Measurements from ENCODE around the gene ISCU.
"Not testable (repeated sequence)": the region's sequence is repeated elsewhere in the genome, so short reads cannot be mapped to it uniquely, and the experiment has no call there.

ISCU gene

GRCh38 chr12:108542320-108542719, 20.1 kb upstream of the ISCU start:
- DNase-seq = no peak

- no peak for DNase-seq
Observed at GRCh38 chr12:108543652-108544051, 18.7 kb upstream of the ISCU start.

GRCh38 chr12:108547686-108548085, 14.7 kb upstream of the ISCU start:
- DNase-seq = no peak

- no peak for DNase-seq
Observed at GRCh38 chr12:108548954-108549521, 13.4 kb upstream of the ISCU start.

GRCh38 chr12:108551535-108551934, 10.9 kb upstream of the ISCU start:
- no peak for DNase-seq

- DNase-seq = no peak
Observed at GRCh38 chr12:108553799-108554198, 8.6 kb upstream of the ISCU start.

- not testable (repeated sequence) for DNase-seq
Observed at GRCh38 chr12:108555383-108555782, 7.0 kb upstream of the ISCU start.

- DNase-seq = no peak
Observed at GRCh38 chr12:108559007-108559655, 3.3 kb upstream of the ISCU start.

- DNase-seq = no peak
Observed at GRCh38 chr12:108559748-108560147, 2.6 kb upstream of the ISCU start.

GRCh38 chr12:108560321-108560721, 2.1 kb upstream of the ISCU start:
- no peak for DNase-seq

GRCh38 chr12:108560752-108561719, 1.4 kb upstream of the ISCU start, which contains the start of gene SART3:
SART3 (minus strand) TSS chr12:108561173; CDS start chr12:108561154, 19 bp downstream.
- peak in 50 of 51 donors; percentile 27 to 96 (median 62) for DNase-seq

- no peak for DNase-seq
Observed at GRCh38 chr12:108561852-108562347, 496 bp upstream of the ISCU start.

GRCh38 chr12:108563136-108563803, 874 bp downstream of the ISCU start:
- peak in 47 of 51 donors; percentile 2 to 86 (median 56) for DNase-seq

GRCh38 chr12:108563804-108564151, 1.4 kb downstream of the ISCU start:
- no peak for DNase-seq

- no peak for DNase-seq
Observed at GRCh38 chr12:108564724-108565123, 2.3 kb downstream of the ISCU start.

- DNase-seq = no peak
Observed at GRCh38 chr12:108565146-108565545, 2.8 kb downstream of the ISCU start.

- peak in 13 of 51 donors; percentile 6 to 54 (median 25) for DNase-seq
Observed at GRCh38 chr12:108565976-108566375, 3.6 kb downstream of the ISCU start.

GRCh38 chr12:108566452-108566851, 4.1 kb downstream of the ISCU start:
- DNase-seq = no peak

GRCh38 chr12:108567406-108568337, 5.3 kb downstream of the ISCU start:
- no peak for DNase-seq

Measured in hypothalamus (tissue), 51 donors.